Measurements from ENCODE around the gene CANT1.
A peak's percentile ranks its signal among the peaks of the same experiment; 100 is the strongest.
"Not testable (repeated sequence)": the region's sequence is repeated elsewhere in the genome, so short reads cannot be mapped to it uniquely, and the experiment has no call there.

CANT1 gene

GRCh38 chr17:79027274-79027924, 17.8 kb upstream of the CANT1 start:
- peak; percentile 22 for DNase-seq

- DNase-seq, result no peak
These were observed 17.1 kb upstream of the CANT1 start for GRCh38 chr17:79026376-79027273.

- DNase-seq, result no peak
These were observed 15.6 kb upstream of the CANT1 start for GRCh38 chr17:79024901-79025737.

GRCh38 chr17:79023886-79024771, 14.6 kb upstream of the CANT1 start, which contains the start of gene C1QTNF1:
Gene C1QTNF1, plus strand, starts transcription at chr17:79024169. Its CDS starts 19,800 bp downstream, at chr17:79043969.
- no peak for DNase-seq

- DNase-seq, result no peak
These were observed 13.7 kb upstream of the CANT1 start for GRCh38 chr17:79023180-79023705.

GRCh38 chr17:79022507-79022991, 13.0 kb upstream of the CANT1 start:
- no peak for DNase-seq

- not testable (repeated sequence) for DNase-seq
These were observed 12.4 kb upstream of the CANT1 start for GRCh38 chr17:79021929-79022328.

GRCh38 chr17:79020631-79021301, 11.2 kb upstream of the CANT1 start:
- no peak for DNase-seq

- DNase-seq, result peak; percentile 75
These were observed 10.3 kb upstream of the CANT1 start for GRCh38 chr17:79019632-79020584.

GRCh38 chr17:79019261-79019631, 9.7 kb upstream of the CANT1 start:
- DNase-seq, result no peak

- DNase-seq, result no peak
These were observed 8.8 kb upstream of the CANT1 start for GRCh38 chr17:79018370-79018695.

GRCh38 chr17:79017546-79018369, 8.2 kb upstream of the CANT1 start:
- DNase-seq, result no peak

- no peak for DNase-seq
These were observed 4.7 kb upstream of the CANT1 start for GRCh38 chr17:79014158-79014758.

GRCh38 chr17:79012563-79013134, 3.1 kb upstream of the CANT1 start:
- DNase-seq, result no peak

- DNase-seq, result no peak
These were observed 2.0 kb upstream of the CANT1 start for GRCh38 chr17:79011451-79012147.

GRCh38 chr17:79010304-79010646, 711 bp upstream of the CANT1 start:
- no peak for DNase-seq

- DNase-seq, result no peak
These were observed 737 bp downstream of the CANT1 start for GRCh38 chr17:79008666-79009387.
